Measurements from ENCODE around the gene ATP12A.
"Not testable (repeated sequence)": the region's sequence is repeated elsewhere in the genome, so short reads cannot be mapped to it uniquely, and the experiment has no call there.

Gene ATP12A

GRCh38 chr13:24718192-24718965, 38.2 kb downstream of the ATP12A start:
- no peaks in the 10 kb centered on the region for H3K27me3 ChIP-seq (ENCODE audit: control insufficient read depth, insufficient read depth, low read length)
- no peaks in the 10 kb centered on the region for H3K36me3 ChIP-seq (ENCODE audit: control insufficient read depth, low read depth, low read length)
- H3K9ac ChIP-seq (ENCODE audit: low read length), result no peak overlapping the region
- no peak overlapping the region for H3K27ac ChIP-seq (ENCODE audit: low read length)
- peaks cover 12% of the 10 kb centered on the region for H3K4me1 ChIP-seq (ENCODE audit: control insufficient read depth, low read depth, low read length)
- no peaks in the 10 kb centered on the region for H3K9me3 ChIP-seq (ENCODE audit: control insufficient read depth, low read depth, low read length)
- no peak overlapping the region for H3K4me3 ChIP-seq (ENCODE audit: low read length)

DNA sequence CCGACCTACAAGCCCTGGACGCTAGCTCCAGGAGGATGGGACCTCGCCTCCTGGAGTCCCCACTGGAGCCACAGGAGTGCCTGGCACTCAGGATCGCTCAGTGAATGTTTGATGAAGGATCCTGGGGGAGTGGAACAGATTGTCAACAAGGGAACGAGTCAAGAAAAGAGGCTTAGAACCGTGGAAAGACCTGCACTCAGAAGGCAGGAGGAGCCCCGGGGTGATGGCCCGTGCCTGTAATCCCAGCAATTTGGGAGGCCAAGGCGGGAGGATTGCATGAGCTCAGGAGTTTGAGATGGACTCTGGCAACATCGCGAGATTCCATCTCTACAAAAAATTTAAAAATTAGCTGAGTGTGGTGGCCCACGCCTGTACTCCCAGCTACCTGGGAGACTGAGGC, 38.9 kb downstream of the ATP12A start:
- no peak overlapping the region for H3K4me3 ChIP-seq (ENCODE audit: low read length)
- H3K4me1 ChIP-seq (ENCODE audit: control insufficient read depth, low read depth, low read length), result peaks cover 12% of the 10 kb centered on the region
- H3K27ac ChIP-seq (ENCODE audit: low read length), result no peak overlapping the region
- H3K36me3 ChIP-seq (ENCODE audit: control insufficient read depth, low read depth, low read length), result no peaks in the 10 kb centered on the region
- H3K27me3 ChIP-seq (ENCODE audit: control insufficient read depth, insufficient read depth, low read length), result no peaks in the 10 kb centered on the region
- H3K9me3 ChIP-seq (ENCODE audit: control insufficient read depth, low read depth, low read length), result no peaks in the 10 kb centered on the region
- no peak overlapping the region for H3K9ac ChIP-seq (ENCODE audit: low read length)

GRCh38 chr13:24723206-24723605, 43.0 kb downstream of the ATP12A start:
- no peaks in the 10 kb centered on the region for H3K9me3 ChIP-seq (ENCODE audit: control insufficient read depth, low read depth, low read length)

GRCh38 chr13:24724714-24725113, 44.5 kb downstream of the ATP12A start:
- Histone ChIP-seq H3K27me3 (ENCODE audit: control insufficient read depth, insufficient read depth, low read length) (no peaks in the 10 kb centered on the region), H3K9ac (ENCODE audit: low read length) (no peak overlapping the region), H3K27ac (ENCODE audit: low read length) (no peak overlapping the region), H3K36me3 (ENCODE audit: control insufficient read depth, low read depth, low read length) (no peaks in the 10 kb centered on the region), H3K4me3 (ENCODE audit: low read length) (no peak overlapping the region), H3K4me1 (ENCODE audit: control insufficient read depth, low read depth, low read length) (no peaks in the 10 kb centered on the region), H3K9me3 (ENCODE audit: control insufficient read depth, low read depth, low read length) (no peaks in the 10 kb centered on the region)

More at GRCh38 chr13:24723206-24723605, 43.0 kb downstream of the ATP12A start:
- Histone ChIP-seq H3K36me3 (ENCODE audit: control insufficient read depth, low read depth, low read length) (no peaks in the 10 kb centered on the region), H3K27me3 (ENCODE audit: control insufficient read depth, insufficient read depth, low read length) (no peaks in the 10 kb centered on the region), H3K4me1 (ENCODE audit: control insufficient read depth, low read depth, low read length) (no peaks in the 10 kb centered on the region), H3K27ac (ENCODE audit: low read length) (no peak overlapping the region), H3K9ac (ENCODE audit: low read length) (no peak overlapping the region), H3K4me3 (ENCODE audit: low read length) (no peak overlapping the region)

- Histone ChIP-seq H3K9me3 (ENCODE audit: control insufficient read depth, low read depth, low read length) (no peaks in the 10 kb centered on the region), H3K4me3 (ENCODE audit: low read length) (no peak overlapping the region), H3K27ac (ENCODE audit: low read length) (no peak overlapping the region), H3K27me3 (ENCODE audit: control insufficient read depth, insufficient read depth, low read length) (no peaks in the 10 kb centered on the region), H3K9ac (ENCODE audit: low read length) (no peak overlapping the region), H3K36me3 (ENCODE audit: control insufficient read depth, low read depth, low read length) (no peaks in the 10 kb centered on the region), H3K4me1 (ENCODE audit: control insufficient read depth, low read depth, low read length) (no peaks in the 10 kb centered on the region)
Observed at GRCh38 chr13:24725379-24725778, 45.2 kb downstream of the ATP12A start.

DNA sequence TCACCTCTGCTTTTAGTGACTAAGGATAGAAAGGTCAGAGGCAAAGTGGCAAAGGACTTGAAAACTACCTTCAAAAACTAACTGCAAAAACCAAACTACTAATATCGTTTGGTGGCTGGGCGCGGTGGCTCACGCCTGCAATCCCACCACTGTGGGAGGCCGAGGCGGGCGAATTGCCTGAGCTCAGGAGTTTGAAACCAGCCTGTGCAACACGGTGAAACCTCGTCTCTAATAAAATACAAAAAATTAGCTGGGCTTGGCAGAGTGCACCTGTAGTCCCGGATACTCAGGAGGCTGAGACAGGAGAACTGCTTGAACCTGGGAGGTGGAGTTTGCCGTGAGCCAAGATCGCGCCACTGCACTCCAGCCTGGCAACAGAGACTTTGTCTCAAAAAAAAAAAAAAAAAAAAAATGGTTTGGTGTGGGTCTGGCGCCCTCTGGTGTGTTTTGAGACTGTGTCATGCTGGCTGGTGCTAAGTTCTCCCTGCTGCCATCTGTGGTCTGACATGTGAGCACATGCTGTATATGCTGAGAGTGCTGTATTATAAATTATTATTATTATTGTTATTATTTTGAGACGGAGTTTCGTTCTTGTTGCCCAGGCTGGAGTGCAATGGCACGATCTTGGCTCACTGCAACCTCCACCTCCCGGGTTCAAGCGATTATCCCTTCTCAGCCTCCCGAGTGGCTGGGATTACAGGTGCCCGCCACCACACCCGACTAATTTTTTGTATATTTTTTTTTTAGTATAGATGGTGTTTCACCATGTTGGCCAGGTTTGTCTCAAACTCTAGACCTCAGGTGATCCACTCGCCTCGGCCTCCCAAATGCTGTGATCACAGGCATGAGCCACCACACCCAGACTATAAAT, 47.8 kb downstream of the ATP12A start:
- Histone ChIP-seq H3K4me3 (ENCODE audit: low read length) (no peak overlapping the region), H3K9me3 (ENCODE audit: control insufficient read depth, low read depth, low read length) (no peaks in the 10 kb centered on the region), H3K9ac (ENCODE audit: low read length) (no peak overlapping the region), H3K27ac (ENCODE audit: low read length) (no peak overlapping the region), H3K4me1 (ENCODE audit: control insufficient read depth, low read depth, low read length) (no peaks in the 10 kb centered on the region), H3K27me3 (ENCODE audit: control insufficient read depth, insufficient read depth, low read length) (no peaks in the 10 kb centered on the region), H3K36me3 (ENCODE audit: control insufficient read depth, low read depth, low read length) (no peaks in the 10 kb centered on the region)

- H3K4me1 ChIP-seq (ENCODE audit: control insufficient read depth, low read depth, low read length); H3K9me3 ChIP-seq (ENCODE audit: control insufficient read depth, low read depth, low read length); H3K36me3 ChIP-seq (ENCODE audit: control insufficient read depth, low read depth, low read length); H3K27me3 ChIP-seq (ENCODE audit: control insufficient read depth, insufficient read depth, low read length); H3K9ac ChIP-seq (ENCODE audit: low read length); H3K4me3 ChIP-seq (ENCODE audit: low read length); H3K27ac ChIP-seq (ENCODE audit: low read length): not testable (repeated sequence)
Observed at GRCh38 chr13:24730873-24731567, 50.8 kb downstream of the ATP12A start.

DNA sequence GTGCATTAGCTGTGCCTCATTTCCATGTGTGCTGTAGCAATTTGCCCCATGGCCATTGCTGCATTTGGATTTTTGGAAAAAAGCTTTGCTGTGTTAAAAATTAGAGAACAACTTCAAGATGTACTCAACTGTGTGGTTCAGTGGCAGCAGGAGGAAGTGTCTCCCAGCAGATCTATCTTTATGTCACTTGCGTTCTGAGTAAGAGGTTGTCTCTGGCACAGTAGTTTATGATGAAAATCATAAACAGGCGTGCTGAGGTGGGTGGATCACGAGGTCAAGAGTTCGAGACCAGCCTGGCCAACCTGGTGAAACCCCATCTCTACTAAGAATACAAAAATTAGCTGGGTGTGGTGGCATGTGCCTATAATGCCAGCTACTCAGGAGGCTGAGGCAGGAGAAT, 54.7 kb downstream of the ATP12A start:
- no peak overlapping the region for H3K27ac ChIP-seq (ENCODE audit: low read length)
- H3K4me1 ChIP-seq (ENCODE audit: control insufficient read depth, low read depth, low read length), result no peaks in the 10 kb centered on the region
- H3K9me3 ChIP-seq (ENCODE audit: control insufficient read depth, low read depth, low read length), result no peaks in the 10 kb centered on the region
- no peaks in the 10 kb centered on the region for H3K36me3 ChIP-seq (ENCODE audit: control insufficient read depth, low read depth, low read length)
- H3K27me3 ChIP-seq (ENCODE audit: control insufficient read depth, insufficient read depth, low read length), result no peaks in the 10 kb centered on the region
- H3K4me3 ChIP-seq (ENCODE audit: low read length), result no peak overlapping the region
- H3K9ac ChIP-seq (ENCODE audit: low read length), result no peak overlapping the region

GRCh38 chr13:24737042-24737441, 56.8 kb downstream of the ATP12A start:
- no peaks in the 10 kb centered on the region for H3K27me3 ChIP-seq (ENCODE audit: control insufficient read depth, insufficient read depth, low read length)
- H3K4me1 ChIP-seq (ENCODE audit: control insufficient read depth, low read depth, low read length), result no peaks in the 10 kb centered on the region
- H3K9ac ChIP-seq (ENCODE audit: low read length), result no peak overlapping the region
- no peak overlapping the region for H3K27ac ChIP-seq (ENCODE audit: low read length)
- H3K4me3 ChIP-seq (ENCODE audit: low read length), result no peak overlapping the region
- no peaks in the 10 kb centered on the region for H3K9me3 ChIP-seq (ENCODE audit: control insufficient read depth, low read depth, low read length)
- no peaks in the 10 kb centered on the region for H3K36me3 ChIP-seq (ENCODE audit: control insufficient read depth, low read depth, low read length)

DNA sequence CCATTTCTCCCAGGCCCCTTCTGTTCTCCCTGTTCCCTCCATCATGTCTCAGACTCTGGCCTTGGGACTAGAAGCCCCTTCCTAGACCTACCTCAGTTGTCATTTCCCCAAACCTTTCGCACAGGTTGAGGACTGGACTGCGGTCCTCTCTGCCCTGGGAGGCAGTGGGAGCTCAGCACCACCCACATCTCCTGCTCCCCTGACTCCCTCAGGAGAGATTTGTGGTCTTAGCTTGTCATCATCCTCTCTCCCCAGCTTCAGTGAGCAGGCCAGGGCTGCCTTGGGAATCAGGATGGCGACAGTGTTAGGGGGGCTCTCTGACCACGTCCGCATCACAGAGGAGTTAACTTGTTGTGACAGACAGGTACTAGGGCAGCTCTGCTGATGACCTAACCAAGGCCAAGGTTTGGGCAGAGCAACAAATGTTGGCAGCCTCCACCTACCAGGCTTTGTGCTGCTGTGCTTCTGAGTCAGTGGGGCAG, 58.2 kb downstream of the ATP12A start:
- Histone ChIP-seq H3K9me3 (ENCODE audit: control insufficient read depth, low read depth, low read length) (no peaks in the 10 kb centered on the region), H3K27ac (ENCODE audit: low read length) (no peak overlapping the region), H3K4me1 (ENCODE audit: control insufficient read depth, low read depth, low read length) (no peaks in the 10 kb centered on the region)

More for the DNA sequence above, 58.2 kb downstream of the ATP12A start:
- no peaks in the 10 kb centered on the region for H3K36me3 ChIP-seq (ENCODE audit: control insufficient read depth, low read depth, low read length)
- no peak overlapping the region for H3K9ac ChIP-seq (ENCODE audit: low read length)
- H3K4me3 ChIP-seq (ENCODE audit: low read length), result no peak overlapping the region
- H3K27me3 ChIP-seq (ENCODE audit: control insufficient read depth, insufficient read depth, low read length), result no peaks in the 10 kb centered on the region
